HL-60 (cell line): Measurements from ENCODE around the gene NPHS1.

ENCODE experiments used
- CTCF ChIP-seq: IDR thresholded peaks from one replicate; pipeline ENCODE4 v1.5.1; 2011; ENCODE audit warnings: low read length, control low read depth, inconsistent platforms; ENCODE audit not compliant: insufficient read depth
- POLR2AphosphoS5 ChIP-seq: IDR thresholded peaks from 2 replicates; pipeline ENCODE4 v1.6.1; 2012; ENCODE audit warnings: low read depth
- REST ChIP-seq: IDR thresholded peaks from 2 replicates; pipeline ENCODE4 v1.6.1; 2012; ENCODE audit warnings: low read depth; ENCODE audit not compliant: insufficient replicate concordance

- TF ChIP-seq CTCF (no peak), POLR2AphosphoS5 (no peak), REST (no peak)
Measured at GRCh38 chr19:35781650-35782049, 70.7 kb downstream of the NPHS1 start.
